Measurements from ENCODE around the gene SUPT3H. TPM values are rescaled to one million over a fixed set of nuclear protein-coding genes. Genes with fewer than 3 reads are reported as not detected.

SUPT3H gene
- total RNA-seq, 4 donors from 2014 or later: 1.6 to 5.6 (median 3.8) TPM

DNA sequence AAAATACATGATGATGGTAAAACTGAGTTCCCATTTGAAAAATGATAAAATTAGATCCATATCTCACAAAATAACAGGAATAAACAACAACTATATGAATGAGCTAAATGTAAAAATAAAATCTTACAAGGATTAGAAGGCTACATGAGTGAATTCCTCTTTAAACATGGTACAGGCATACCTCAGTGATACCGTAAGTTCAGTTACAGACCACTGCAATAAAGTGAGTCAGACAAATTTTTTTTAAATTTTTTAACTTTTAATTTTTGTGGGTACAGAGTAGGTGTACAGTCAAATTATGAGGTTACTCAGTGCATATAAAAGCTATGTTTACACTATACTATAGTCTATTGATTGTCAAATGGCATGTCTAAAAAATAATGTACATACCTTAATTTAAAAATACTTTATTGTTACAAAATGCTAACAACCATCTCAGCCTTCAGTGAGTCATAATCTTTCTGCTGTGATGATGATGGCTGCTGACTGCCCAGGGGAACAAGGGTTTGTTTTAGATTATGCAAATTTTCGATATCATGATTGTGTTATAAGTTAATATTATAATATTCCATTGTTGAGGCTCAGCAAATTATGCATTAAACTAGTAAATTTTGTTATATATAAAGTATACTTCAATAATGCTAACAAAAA lies 272.4 kb downstream of the SUPT3H start:
- DNase-seq (ENCODE audit: low spot score in 2 of 2): no peak
- TF ChIP-seq, protein P1, sequence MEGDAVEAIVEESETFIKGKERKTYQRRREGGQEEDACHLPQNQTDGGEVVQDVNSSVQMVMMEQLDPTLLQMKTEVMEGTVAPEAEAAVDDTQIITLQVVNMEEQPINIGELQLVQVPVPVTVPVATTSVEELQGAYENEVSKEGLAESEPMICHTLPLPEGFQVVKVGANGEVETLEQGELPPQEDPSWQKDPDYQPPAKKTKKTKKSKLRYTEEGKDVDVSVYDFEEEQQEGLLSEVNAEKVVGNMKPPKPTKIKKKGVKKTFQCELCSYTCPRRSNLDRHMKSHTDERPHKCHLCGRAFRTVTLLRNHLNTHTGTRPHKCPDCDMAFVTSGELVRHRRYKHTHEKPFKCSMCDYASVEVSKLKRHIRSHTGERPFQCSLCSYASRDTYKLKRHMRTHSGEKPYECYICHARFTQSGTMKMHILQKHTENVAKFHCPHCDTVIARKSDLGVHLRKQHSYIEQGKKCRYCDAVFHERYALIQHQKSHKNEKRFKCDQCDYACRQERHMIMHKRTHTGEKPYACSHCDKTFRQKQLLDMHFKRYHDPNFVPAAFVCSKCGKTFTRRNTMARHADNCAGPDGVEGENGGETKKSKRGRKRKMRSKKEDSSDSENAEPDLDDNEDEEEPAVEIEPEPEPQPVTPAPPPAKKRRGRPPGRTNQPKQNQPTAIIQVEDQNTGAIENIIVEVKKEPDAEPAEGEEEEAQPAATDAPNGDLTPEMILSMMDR (IDR thresholded peaks at IDR 0.05): no peak
- no peak for TF ChIP-seq POLR2A (IDR thresholded peaks at IDR 0.05)
- H3K4me3 ChIP-seq (ENCODE audit: low read depth, poor library complexity, severe bottlenecking): no peak overlapping the region
- WGBS, 2 donors: 96 to 97% methylated on average over 2 of the region's 2 CpGs
- intact Hi-C loops (cut with DNase I; ENCODE audit: low total_unique reads): no loop called here

DNA sequence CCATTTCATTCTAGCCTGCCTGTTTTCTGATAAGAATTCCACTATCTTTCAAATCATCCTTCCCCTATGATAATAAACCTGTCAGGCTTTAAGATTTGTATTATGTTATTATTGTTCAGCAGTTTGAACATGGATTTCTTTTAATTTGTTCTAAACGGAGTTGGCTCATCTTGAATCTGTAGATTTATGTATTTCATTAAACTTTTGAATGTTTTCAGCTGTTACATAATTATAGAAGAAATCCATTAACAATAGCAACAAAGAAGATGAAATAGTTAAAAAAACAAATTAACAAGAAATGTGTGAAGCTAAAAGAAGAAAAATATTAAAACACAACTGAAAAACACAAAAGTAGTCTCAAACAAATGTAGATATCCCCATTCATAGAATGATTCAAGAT lies 273.3 kb downstream of the SUPT3H start:
- no peak for DNase-seq (ENCODE audit: low spot score in 2 of 2)
- TF ChIP-seq, protein P1 (IDR thresholded peaks at IDR 0.05): no peak
- TF ChIP-seq POLR2A (IDR thresholded peaks at IDR 0.05): no peak
- 48 to 59% methylated on average over 1 of the region's 1 CpG for WGBS, 2 donors
- intact Hi-C loops (cut with DNase I; ENCODE audit: low total_unique reads): no loop called here
- no peak overlapping the region for H3K4me3 ChIP-seq (ENCODE audit: low read depth, poor library complexity, severe bottlenecking)

DNA sequence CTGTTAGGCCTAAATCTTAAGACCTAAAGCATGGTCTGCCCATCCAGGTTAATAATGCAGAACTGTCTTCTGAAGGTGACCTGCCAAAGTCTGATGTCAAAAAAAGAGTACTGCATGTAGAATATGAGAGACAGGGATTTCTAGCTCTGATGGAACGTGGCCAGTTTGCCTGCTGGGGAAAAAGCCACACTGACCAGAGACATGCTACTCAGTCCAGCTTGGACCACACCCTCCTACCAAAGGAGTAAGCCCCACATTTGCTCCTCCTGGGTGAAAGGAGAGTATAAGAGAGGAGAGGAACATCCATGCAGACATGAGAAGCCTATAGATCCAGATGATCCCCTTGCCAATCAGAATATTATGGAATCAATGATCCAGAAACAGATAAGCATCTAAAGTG lies 279.5 kb downstream of the SUPT3H start:
- intact Hi-C loops (cut with DNase I; ENCODE audit: low total_unique reads): no loop called here
- DNase-seq (ENCODE audit: low spot score in 2 of 2): no peak
- H3K4me3 ChIP-seq (ENCODE audit: low read depth, poor library complexity, severe bottlenecking): no peak overlapping the region
- 79 to 81% methylated on average over 1 of the region's 1 CpG for WGBS, 2 donors
- no peak for TF ChIP-seq POLR2A (IDR thresholded peaks at IDR 0.05)
- TF ChIP-seq, protein P1 (IDR thresholded peaks at IDR 0.05): no peak

DNA sequence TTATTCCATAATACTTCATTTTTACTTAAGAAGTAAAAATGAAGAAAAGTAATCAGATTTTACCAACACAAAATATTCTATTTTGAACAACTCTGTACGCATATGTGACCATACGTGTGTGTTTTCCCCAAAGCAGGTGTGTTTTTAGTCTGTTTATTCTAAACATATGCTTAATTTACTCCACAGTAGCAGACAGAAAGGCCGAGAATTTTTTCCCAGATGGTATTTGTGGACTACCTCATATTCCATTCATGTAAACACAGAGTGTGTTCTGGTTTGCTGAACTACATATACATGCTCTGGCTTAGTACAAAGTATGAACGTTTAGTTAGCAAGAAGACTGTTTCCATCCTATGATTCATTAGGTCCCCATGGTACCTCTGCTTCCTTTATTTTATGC lies 282.9 kb downstream of the SUPT3H start:
- no peak for TF ChIP-seq POLR2A (IDR thresholded peaks at IDR 0.05)
- TF ChIP-seq, protein P1 (IDR thresholded peaks at IDR 0.05): no peak
- 79 to 86% methylated on average over 4 of the region's 4 CpGs for WGBS, 2 donors
- DNase-seq (ENCODE audit: low spot score in 2 of 2): no peak
- intact Hi-C loops (cut with DNase I; ENCODE audit: low total_unique reads): no loop called here
- H3K4me3 ChIP-seq (ENCODE audit: low read depth, poor library complexity, severe bottlenecking): no peak overlapping the region

DNA sequence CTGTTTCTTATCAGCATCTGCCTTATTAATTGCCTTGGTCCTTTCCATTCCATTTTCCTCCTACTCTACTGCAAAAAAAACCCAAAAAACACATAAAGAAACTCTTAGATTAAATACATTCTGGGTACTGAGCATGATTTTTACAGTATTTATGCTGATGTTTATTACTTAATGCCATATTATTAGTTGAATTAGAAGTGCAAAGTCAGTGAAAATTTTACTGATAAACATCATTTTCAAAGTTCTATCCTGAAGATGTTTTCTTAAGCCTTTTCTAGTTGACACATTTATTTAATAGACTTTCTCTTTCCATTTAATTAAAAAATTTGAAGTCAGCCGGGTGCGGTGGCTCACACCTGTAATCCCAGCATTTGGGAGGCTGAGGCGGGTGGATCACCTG lies 285.6 kb downstream of the SUPT3H start:
- no peak overlapping the region for H3K4me3 ChIP-seq (ENCODE audit: low read depth, poor library complexity, severe bottlenecking)
- no peak for TF ChIP-seq POLR2A (IDR thresholded peaks at IDR 0.05)
- TF ChIP-seq, protein P1 (IDR thresholded peaks at IDR 0.05): no peak
- no peak for DNase-seq (ENCODE audit: low spot score in 2 of 2)
- intact Hi-C loops (cut with DNase I; ENCODE audit: low total_unique reads): no loop called here
- WGBS, 2 donors: 97 to 98% methylated on average over 3 of the region's 3 CpGs

All from lower leg skin (tissue), 4 donors.